ENCODE data around the gene PTMS.
A peak's percentile ranks its signal among the peaks of the same experiment; 100 is the strongest.

The PTMS gene

GRCh38 chr12:6766651-6767349 lies 637 bp downstream of the PTMS start:
- Histone ChIP-seq H3K9me3 (ENCODE audit: control insufficient read depth, insufficient read depth, low read length) (no peaks in the 10 kb centered on the region), H3K36me3 (ENCODE audit: control insufficient read depth, insufficient read depth, low read length) (peaks cover 19% of the 10 kb centered on the region), H3K27me3 (ENCODE audit: control insufficient read depth, insufficient read depth, low read length) (peaks cover 9% of the 10 kb centered on the region; the same call in 1 of the 2 replicates), H3K9ac (ENCODE audit: low read depth, low read length) (peak overlapping the region; percentile 52), H3K4me3 (ENCODE audit: low read depth, low read length) (peak overlapping the region; percentile 83), H3K4me1 (ENCODE audit: control insufficient read depth, insufficient read depth, low read length) (peaks cover 37% of the 10 kb centered on the region), H3K27ac (ENCODE audit: low read depth, low read length) (peak overlapping the region; percentile 82)

- H3K27me3 ChIP-seq (ENCODE audit: control insufficient read depth, insufficient read depth, low read length), result peaks cover 14% of the 10 kb centered on the region
- H3K4me1 ChIP-seq (ENCODE audit: control insufficient read depth, insufficient read depth, low read length), result peaks cover 39% of the 10 kb centered on the region
- H3K36me3 ChIP-seq (ENCODE audit: control insufficient read depth, insufficient read depth, low read length), result peaks cover 20% of the 10 kb centered on the region
- H3K9me3 ChIP-seq (ENCODE audit: control insufficient read depth, insufficient read depth, low read length), result no peaks in the 10 kb centered on the region
- H3K4me3 ChIP-seq (ENCODE audit: low read depth, low read length), result peak overlapping the region; percentile 83
- peak overlapping the region; percentile 85 for H3K27ac ChIP-seq (ENCODE audit: low read depth, low read length)
- H3K9ac ChIP-seq (ENCODE audit: low read depth, low read length), result peak overlapping the region; percentile 52
Measured at GRCh38 chr12:6767353-6768319, 1.5 kb downstream of the PTMS start.

GRCh38 chr12:6768437-6768914 lies 2.3 kb downstream of the PTMS start:
- peaks cover 20% of the 10 kb centered on the region for H3K36me3 ChIP-seq (ENCODE audit: control insufficient read depth, insufficient read depth, low read length)
- H3K9ac ChIP-seq (ENCODE audit: low read depth, low read length), result no peak overlapping the region
- peaks cover 22% of the 10 kb centered on the region for H3K27me3 ChIP-seq (ENCODE audit: control insufficient read depth, insufficient read depth, low read length)
- no peaks in the 10 kb centered on the region for H3K9me3 ChIP-seq (ENCODE audit: control insufficient read depth, insufficient read depth, low read length)
- H3K4me1 ChIP-seq (ENCODE audit: control insufficient read depth, insufficient read depth, low read length), result peaks cover 43% of the 10 kb centered on the region
- H3K4me3 ChIP-seq (ENCODE audit: low read depth, low read length), result peak overlapping the region; percentile 83
- H3K27ac ChIP-seq (ENCODE audit: low read depth, low read length), result peak overlapping the region; percentile 85

GRCh38 chr12:6768990-6769389 lies 2.8 kb downstream of the PTMS start:
- Histone ChIP-seq H3K9me3 (ENCODE audit: control insufficient read depth, insufficient read depth, low read length) (no peaks in the 10 kb centered on the region), H3K27me3 (ENCODE audit: control insufficient read depth, insufficient read depth, low read length) (peaks cover 28% of the 10 kb centered on the region), H3K9ac (ENCODE audit: low read depth, low read length) (no peak overlapping the region), H3K4me3 (ENCODE audit: low read depth, low read length) (peak overlapping the region; percentile 83), H3K4me1 (ENCODE audit: control insufficient read depth, insufficient read depth, low read length) (peaks cover 38% of the 10 kb centered on the region), H3K36me3 (ENCODE audit: control insufficient read depth, insufficient read depth, low read length) (peaks cover 20% of the 10 kb centered on the region), H3K27ac (ENCODE audit: low read depth, low read length) (peak overlapping the region; percentile 85)

- Histone ChIP-seq H3K4me1 (ENCODE audit: control insufficient read depth, insufficient read depth, low read length) (peaks cover 37% of the 10 kb centered on the region), H3K9ac (ENCODE audit: low read depth, low read length) (no peak overlapping the region), H3K27ac (ENCODE audit: low read depth, low read length) (peak overlapping the region; percentile 85), H3K9me3 (ENCODE audit: control insufficient read depth, insufficient read depth, low read length) (no peaks in the 10 kb centered on the region), H3K27me3 (ENCODE audit: control insufficient read depth, insufficient read depth, low read length) (peaks cover 34% of the 10 kb centered on the region), H3K36me3 (ENCODE audit: control insufficient read depth, insufficient read depth, low read length) (peaks cover 20% of the 10 kb centered on the region), H3K4me3 (ENCODE audit: low read depth, low read length) (peak overlapping the region; percentile 83; the same call in 1 of the 2 replicates)
Measured at GRCh38 chr12:6769666-6770065, 3.5 kb downstream of the PTMS start.

- peaks cover 38% of the 10 kb centered on the region for H3K27me3 ChIP-seq (ENCODE audit: control insufficient read depth, insufficient read depth, low read length)
- H3K4me1 ChIP-seq (ENCODE audit: control insufficient read depth, insufficient read depth, low read length), result peaks cover 33% of the 10 kb centered on the region
Measured at GRCh38 chr12:6770094-6770493, 3.9 kb downstream of the PTMS start.

GRCh38 chr12:6770600-6770999 lies 4.4 kb downstream of the PTMS start:
- no peak overlapping the region for H3K4me3 ChIP-seq (ENCODE audit: low read depth, low read length)
- H3K4me1 ChIP-seq (ENCODE audit: control insufficient read depth, insufficient read depth, low read length), result peaks cover 28% of the 10 kb centered on the region
- no peak overlapping the region for H3K27ac ChIP-seq (ENCODE audit: low read depth, low read length)
- no peak overlapping the region for H3K9ac ChIP-seq (ENCODE audit: low read depth, low read length)
- no peaks in the 10 kb centered on the region for H3K9me3 ChIP-seq (ENCODE audit: control insufficient read depth, insufficient read depth, low read length)
- H3K27me3 ChIP-seq (ENCODE audit: control insufficient read depth, insufficient read depth, low read length), result peaks cover 43% of the 10 kb centered on the region
- H3K36me3 ChIP-seq (ENCODE audit: control insufficient read depth, insufficient read depth, low read length), result peaks cover 20% of the 10 kb centered on the region

More at GRCh38 chr12:6770094-6770493, 3.9 kb downstream of the PTMS start:
- Histone ChIP-seq H3K9me3 (ENCODE audit: control insufficient read depth, insufficient read depth, low read length) (no peaks in the 10 kb centered on the region), H3K4me3 (ENCODE audit: low read depth, low read length) (no peak overlapping the region), H3K27ac (ENCODE audit: low read depth, low read length) (no peak overlapping the region), H3K36me3 (ENCODE audit: control insufficient read depth, insufficient read depth, low read length) (peaks cover 20% of the 10 kb centered on the region), H3K9ac (ENCODE audit: low read depth, low read length) (no peak overlapping the region)

GRCh38 chr12:6771091-6771495 lies 4.9 kb downstream of the PTMS start:
- Histone ChIP-seq H3K9ac (ENCODE audit: low read depth, low read length) (no peak overlapping the region), H3K4me3 (ENCODE audit: low read depth, low read length) (no peak overlapping the region), H3K36me3 (ENCODE audit: control insufficient read depth, insufficient read depth, low read length) (peaks cover 22% of the 10 kb centered on the region), H3K27ac (ENCODE audit: low read depth, low read length) (no peak overlapping the region), H3K27me3 (ENCODE audit: control insufficient read depth, insufficient read depth, low read length) (peaks cover 48% of the 10 kb centered on the region), H3K4me1 (ENCODE audit: control insufficient read depth, insufficient read depth, low read length) (peaks cover 27% of the 10 kb centered on the region), H3K9me3 (ENCODE audit: control insufficient read depth, insufficient read depth, low read length) (no peaks in the 10 kb centered on the region)

- Histone ChIP-seq H3K4me3 (ENCODE audit: low read depth, low read length) (no peak overlapping the region), H3K27ac (ENCODE audit: low read depth, low read length) (no peak overlapping the region)
Measured at GRCh38 chr12:6771509-6772330, 5.6 kb downstream of the PTMS start.

GRCh38 chr12:6772331-6772695 lies 6.2 kb downstream of the PTMS start, which contains the start of gene LAG3:
Gene LAG3, plus strand, starts transcription at chr12:6772520. Its CDS starts 333 bp downstream, at chr12:6772853.
- Histone ChIP-seq H3K9me3 (ENCODE audit: control insufficient read depth, insufficient read depth, low read length) (no peaks in the 10 kb centered on the region), H3K9ac (ENCODE audit: low read depth, low read length) (no peak within 1 kb of the TSS), H3K27me3 (ENCODE audit: control insufficient read depth, insufficient read depth, low read length) (peaks cover 60% of the 10 kb centered on the region), H3K27ac (ENCODE audit: low read depth, low read length) (no peak within 1 kb of the TSS), H3K4me1 (ENCODE audit: control insufficient read depth, insufficient read depth, low read length) (peaks cover 27% of the 10 kb centered on the region), H3K4me3 (ENCODE audit: low read depth, low read length) (peak within 1 kb of the TSS; percentile 45; the same call in 1 of the 2 replicates), H3K36me3 (ENCODE audit: control insufficient read depth, insufficient read depth, low read length) (peaks cover 22% of the 10 kb centered on the region)

More at GRCh38 chr12:6771509-6772330, 5.6 kb downstream of the PTMS start:
- H3K9ac ChIP-seq (ENCODE audit: low read depth, low read length), result no peak overlapping the region
- peaks cover 22% of the 10 kb centered on the region for H3K36me3 ChIP-seq (ENCODE audit: control insufficient read depth, insufficient read depth, low read length)
- peaks cover 54% of the 10 kb centered on the region for H3K27me3 ChIP-seq (ENCODE audit: control insufficient read depth, insufficient read depth, low read length)
- H3K9me3 ChIP-seq (ENCODE audit: control insufficient read depth, insufficient read depth, low read length), result no peaks in the 10 kb centered on the region
- peaks cover 27% of the 10 kb centered on the region for H3K4me1 ChIP-seq (ENCODE audit: control insufficient read depth, insufficient read depth, low read length)
